Measurements from ENCODE around the gene ARHGEF12.

DNA sequence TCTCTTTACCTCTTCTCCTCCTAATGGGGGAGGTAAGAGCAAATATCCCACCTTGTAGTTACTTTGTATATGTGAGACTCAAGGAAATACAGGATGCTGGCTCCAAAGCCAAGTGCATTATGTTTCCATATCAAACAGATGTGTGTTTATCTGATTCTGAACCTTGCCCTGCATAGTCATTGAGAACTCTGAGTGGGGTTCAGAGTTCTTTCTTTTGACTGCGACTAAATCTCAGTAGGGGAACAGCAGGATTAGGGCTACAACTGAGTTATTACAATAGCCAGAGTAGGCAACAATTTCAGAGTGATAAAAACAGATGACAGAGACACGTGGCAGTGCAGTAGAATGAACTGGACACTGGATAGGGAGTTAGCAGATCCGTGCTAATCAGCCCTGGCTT is 45.3 kb upstream of the ARHGEF12 start:
- TF ChIP-seq POLR2A (IDR thresholded peaks at IDR 0.05) = no peak
- TF ChIP-seq, protein P1, sequence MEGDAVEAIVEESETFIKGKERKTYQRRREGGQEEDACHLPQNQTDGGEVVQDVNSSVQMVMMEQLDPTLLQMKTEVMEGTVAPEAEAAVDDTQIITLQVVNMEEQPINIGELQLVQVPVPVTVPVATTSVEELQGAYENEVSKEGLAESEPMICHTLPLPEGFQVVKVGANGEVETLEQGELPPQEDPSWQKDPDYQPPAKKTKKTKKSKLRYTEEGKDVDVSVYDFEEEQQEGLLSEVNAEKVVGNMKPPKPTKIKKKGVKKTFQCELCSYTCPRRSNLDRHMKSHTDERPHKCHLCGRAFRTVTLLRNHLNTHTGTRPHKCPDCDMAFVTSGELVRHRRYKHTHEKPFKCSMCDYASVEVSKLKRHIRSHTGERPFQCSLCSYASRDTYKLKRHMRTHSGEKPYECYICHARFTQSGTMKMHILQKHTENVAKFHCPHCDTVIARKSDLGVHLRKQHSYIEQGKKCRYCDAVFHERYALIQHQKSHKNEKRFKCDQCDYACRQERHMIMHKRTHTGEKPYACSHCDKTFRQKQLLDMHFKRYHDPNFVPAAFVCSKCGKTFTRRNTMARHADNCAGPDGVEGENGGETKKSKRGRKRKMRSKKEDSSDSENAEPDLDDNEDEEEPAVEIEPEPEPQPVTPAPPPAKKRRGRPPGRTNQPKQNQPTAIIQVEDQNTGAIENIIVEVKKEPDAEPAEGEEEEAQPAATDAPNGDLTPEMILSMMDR (IDR thresholded peaks at IDR 0.05 in 4 of 5, conservative IDR thresholded peaks at IDR 0.05 in 1 of 5) = no peak
